ENCODE results near the gene GOSR2.

Gene GOSR2

GRCh38 chr17:46922804-46923635 lies at the start of gene GOSR2:
GOSR2 (plus strand) TSS chr17:46923160; CDS start chr17:46923193, 33 bp downstream.
- peak; percentile 77 for DNase-seq (ENCODE audit: low read depth, low spot score)
- Histone ChIP-seq H3K4me1 (ENCODE audit: insufficient read depth, insufficient read length) (no peaks in the 10 kb centered on the region), H3K9ac (ENCODE audit: insufficient read length, low read depth) (peak within 1 kb of the TSS; percentile 98), H3K36me3 (ENCODE audit: insufficient read depth, insufficient read length, low read length) (peaks cover 17% of the 10 kb centered on the region), H3K4me3 (ENCODE audit: insufficient read length, low read depth) (peak within 1 kb of the TSS; percentile 97), H3K9me3 (ENCODE audit: insufficient read depth, low read length) (no peaks in the 10 kb centered on the region), H3K27me3 (ENCODE audit: insufficient read depth, insufficient read length) (no peaks in the 10 kb centered on the region)
- TF ChIP-seq SUZ12 (IDR thresholded peaks at IDR 0.05; ENCODE audit: extremely low read depth, insufficient read depth, insufficient read length) (no peak), YY1 (IDR thresholded peaks at IDR 0.05; ENCODE audit: insufficient read depth, insufficient read length) (no peak), ZNF274 (IDR thresholded peaks at IDR 0.05; ENCODE audit: low read depth, low read length) (no peak)

GRCh38 chr17:46873941-46874645 lies 48.9 kb upstream of the GOSR2 start:
- H3K36me3 ChIP-seq (ENCODE audit: insufficient read depth, insufficient read length, low read length) = no peaks in the 10 kb centered on the region
- TF ChIP-seq ZNF274 (IDR thresholded peaks at IDR 0.05; ENCODE audit: low read depth, low read length) = no peak
- no peak for TF ChIP-seq YY1 (IDR thresholded peaks at IDR 0.05; ENCODE audit: insufficient read depth, insufficient read length)
- no peaks in the 10 kb centered on the region for H3K4me1 ChIP-seq (ENCODE audit: insufficient read depth, insufficient read length)
- DNase-seq (ENCODE audit: low read depth, low spot score) = no peak
- peaks cover 3% of the 10 kb centered on the region for H3K27me3 ChIP-seq (ENCODE audit: insufficient read depth, insufficient read length)
- H3K9me3 ChIP-seq (ENCODE audit: insufficient read depth, low read length) = no peaks in the 10 kb centered on the region
- H3K4me3 ChIP-seq (ENCODE audit: insufficient read length, low read depth) = no peak overlapping the region
- H3K9ac ChIP-seq (ENCODE audit: insufficient read length, low read depth) = no peak overlapping the region

- TF ChIP-seq YY1 (IDR thresholded peaks at IDR 0.05; ENCODE audit: insufficient read depth, insufficient read length) = no peak
- no peak for TF ChIP-seq SUZ12 (IDR thresholded peaks at IDR 0.05; ENCODE audit: extremely low read depth, insufficient read depth, insufficient read length)
- no peak for TF ChIP-seq ZNF274 (IDR thresholded peaks at IDR 0.05; ENCODE audit: low read depth, low read length)
- Histone ChIP-seq H3K4me3 (ENCODE audit: insufficient read length, low read depth) (no peak overlapping the region), H3K9ac (ENCODE audit: insufficient read length, low read depth) (no peak overlapping the region), H3K27me3 (ENCODE audit: insufficient read depth, insufficient read length) (peaks cover 3% of the 10 kb centered on the region), H3K36me3 (ENCODE audit: insufficient read depth, insufficient read length, low read length) (no peaks in the 10 kb centered on the region), H3K4me1 (ENCODE audit: insufficient read depth, insufficient read length) (no peaks in the 10 kb centered on the region), H3K9me3 (ENCODE audit: insufficient read depth, low read length) (no peaks in the 10 kb centered on the region)
- DNase-seq (ENCODE audit: low read depth, low spot score) = no peak
These were observed 48.1 kb upstream of the GOSR2 start for GRCh38 chr17:46874906-46875305.

- Histone ChIP-seq H3K27me3 (ENCODE audit: insufficient read depth, insufficient read length) (peaks cover 3% of the 10 kb centered on the region), H3K9ac (ENCODE audit: insufficient read length, low read depth) (no peak overlapping the region), H3K9me3 (ENCODE audit: insufficient read depth, low read length) (no peaks in the 10 kb centered on the region), H3K4me1 (ENCODE audit: insufficient read depth, insufficient read length) (no peaks in the 10 kb centered on the region), H3K4me3 (ENCODE audit: insufficient read length, low read depth) (no peak overlapping the region), H3K36me3 (ENCODE audit: insufficient read depth, insufficient read length, low read length) (no peaks in the 10 kb centered on the region)
- no peak for DNase-seq (ENCODE audit: low read depth, low spot score)
- TF ChIP-seq YY1 (IDR thresholded peaks at IDR 0.05; ENCODE audit: insufficient read depth, insufficient read length) (no peak), ZNF274 (IDR thresholded peaks at IDR 0.05; ENCODE audit: low read depth, low read length) (no peak), SUZ12 (IDR thresholded peaks at IDR 0.05; ENCODE audit: extremely low read depth, insufficient read depth, insufficient read length) (no peak)
These were observed 47.1 kb upstream of the GOSR2 start for GRCh38 chr17:46875849-46876352.

- no peak overlapping the region for H3K4me3 ChIP-seq (ENCODE audit: insufficient read length, low read depth)
- no peak for TF ChIP-seq ZNF274 (IDR thresholded peaks at IDR 0.05; ENCODE audit: low read depth, low read length)
- no peak for TF ChIP-seq SUZ12 (IDR thresholded peaks at IDR 0.05; ENCODE audit: extremely low read depth, insufficient read depth, insufficient read length)
- no peak for TF ChIP-seq YY1 (IDR thresholded peaks at IDR 0.05; ENCODE audit: insufficient read depth, insufficient read length)
- peaks cover 3% of the 10 kb centered on the region for H3K27me3 ChIP-seq (ENCODE audit: insufficient read depth, insufficient read length)
- H3K9me3 ChIP-seq (ENCODE audit: insufficient read depth, low read length) = no peaks in the 10 kb centered on the region
- no peaks in the 10 kb centered on the region for H3K36me3 ChIP-seq (ENCODE audit: insufficient read depth, insufficient read length, low read length)
- no peak for DNase-seq (ENCODE audit: low read depth, low spot score)
- H3K4me1 ChIP-seq (ENCODE audit: insufficient read depth, insufficient read length) = no peaks in the 10 kb centered on the region
- H3K9ac ChIP-seq (ENCODE audit: insufficient read length, low read depth) = no peak overlapping the region
These were observed 46.5 kb upstream of the GOSR2 start for GRCh38 chr17:46876353-46876887.

GRCh38 chr17:46876926-46877325 lies 46.0 kb upstream of the GOSR2 start:
- no peak for DNase-seq (ENCODE audit: low read depth, low spot score)
- no peak overlapping the region for H3K4me3 ChIP-seq (ENCODE audit: insufficient read length, low read depth)
- peaks cover 3% of the 10 kb centered on the region for H3K27me3 ChIP-seq (ENCODE audit: insufficient read depth, insufficient read length)
- no peaks in the 10 kb centered on the region for H3K36me3 ChIP-seq (ENCODE audit: insufficient read depth, insufficient read length, low read length)
- no peak for TF ChIP-seq SUZ12 (IDR thresholded peaks at IDR 0.05; ENCODE audit: extremely low read depth, insufficient read depth, insufficient read length)
- no peak for TF ChIP-seq YY1 (IDR thresholded peaks at IDR 0.05; ENCODE audit: insufficient read depth, insufficient read length)
- no peak for TF ChIP-seq ZNF274 (IDR thresholded peaks at IDR 0.05; ENCODE audit: low read depth, low read length)
- no peaks in the 10 kb centered on the region for H3K9me3 ChIP-seq (ENCODE audit: insufficient read depth, low read length)
- no peaks in the 10 kb centered on the region for H3K4me1 ChIP-seq (ENCODE audit: insufficient read depth, insufficient read length)
- H3K9ac ChIP-seq (ENCODE audit: insufficient read length, low read depth) = no peak overlapping the region

- no peak for DNase-seq (ENCODE audit: low read depth, low spot score)
- no peaks in the 10 kb centered on the region for H3K36me3 ChIP-seq (ENCODE audit: insufficient read depth, insufficient read length, low read length)
- H3K27me3 ChIP-seq (ENCODE audit: insufficient read depth, insufficient read length) = peaks cover 3% of the 10 kb centered on the region
- H3K9me3 ChIP-seq (ENCODE audit: insufficient read depth, low read length) = no peaks in the 10 kb centered on the region
- no peak for TF ChIP-seq SUZ12 (IDR thresholded peaks at IDR 0.05; ENCODE audit: extremely low read depth, insufficient read depth, insufficient read length)
- TF ChIP-seq YY1 (IDR thresholded peaks at IDR 0.05; ENCODE audit: insufficient read depth, insufficient read length) = no peak
- TF ChIP-seq ZNF274 (IDR thresholded peaks at IDR 0.05; ENCODE audit: low read depth, low read length) = no peak
- H3K4me1 ChIP-seq (ENCODE audit: insufficient read depth, insufficient read length) = no peaks in the 10 kb centered on the region
- H3K4me3 ChIP-seq (ENCODE audit: insufficient read length, low read depth) = no peak overlapping the region
- no peak overlapping the region for H3K9ac ChIP-seq (ENCODE audit: insufficient read length, low read depth)
These were observed 45.5 kb upstream of the GOSR2 start for GRCh38 chr17:46877466-46877865.
